ENCODE measurements around the gene SLC28A1.

SLC28A1 gene

GRCh38 chr15:84909029-84909428 is 24.6 kb downstream of the SLC28A1 start:
- Histone ChIP-seq H3K27ac (no peak overlapping the region), H3K36me3 (no peaks in the 10 kb centered on the region), H3K27me3 (ENCODE audit: insufficient read depth, low read depth, severe bottlenecking) (no peaks in the 10 kb centered on the region), H3K4me3 (ENCODE audit: low read depth, low read length) (no peak overlapping the region), H3K9me3 (ENCODE audit: severe bottlenecking) (no peaks in the 10 kb centered on the region)
- TF ChIP-seq CTCF (IDR thresholded peaks at IDR 0.05; ENCODE audit: low read depth, low read length) = no peak
- no peak for DNase-seq

GRCh38 chr15:84909782-84910181 is 25.3 kb downstream of the SLC28A1 start:
- no peak for DNase-seq
- H3K27me3 ChIP-seq (ENCODE audit: insufficient read depth, low read depth, severe bottlenecking) = no peaks in the 10 kb centered on the region
- no peak for TF ChIP-seq CTCF (IDR thresholded peaks at IDR 0.05; ENCODE audit: low read depth, low read length)
- no peak overlapping the region for H3K27ac ChIP-seq
- no peaks in the 10 kb centered on the region for H3K9me3 ChIP-seq (ENCODE audit: severe bottlenecking)
- no peak overlapping the region for H3K4me3 ChIP-seq (ENCODE audit: low read depth, low read length)
- no peaks in the 10 kb centered on the region for H3K36me3 ChIP-seq

GRCh38 chr15:84910928-84911623 is 26.6 kb downstream of the SLC28A1 start:
- no peaks in the 10 kb centered on the region for H3K27me3 ChIP-seq (ENCODE audit: insufficient read depth, low read depth, severe bottlenecking)
- DNase-seq = no peak
- H3K36me3 ChIP-seq = no peaks in the 10 kb centered on the region
- TF ChIP-seq CTCF (IDR thresholded peaks at IDR 0.05; ENCODE audit: low read depth, low read length) = no peak
- H3K27ac ChIP-seq = no peak overlapping the region
- H3K9me3 ChIP-seq (ENCODE audit: severe bottlenecking) = no peaks in the 10 kb centered on the region
- no peak overlapping the region for H3K4me3 ChIP-seq (ENCODE audit: low read depth, low read length)

GRCh38 chr15:84911879-84912660 is 27.6 kb downstream of the SLC28A1 start:
- H3K4me3 ChIP-seq (ENCODE audit: low read depth, low read length) = no peak overlapping the region
- no peaks in the 10 kb centered on the region for H3K36me3 ChIP-seq
- TF ChIP-seq CTCF (IDR thresholded peaks at IDR 0.05; ENCODE audit: low read depth, low read length) = no peak
- H3K27ac ChIP-seq = no peak overlapping the region
- DNase-seq = no peak
- no peaks in the 10 kb centered on the region for H3K9me3 ChIP-seq (ENCODE audit: severe bottlenecking)
- no peaks in the 10 kb centered on the region for H3K27me3 ChIP-seq (ENCODE audit: insufficient read depth, low read depth, severe bottlenecking)

GRCh38 chr15:84913360-84913723 is 28.9 kb downstream of the SLC28A1 start:
- Histone ChIP-seq H3K4me3 (ENCODE audit: low read depth, low read length) (no peak overlapping the region), H3K36me3 (no peaks in the 10 kb centered on the region), H3K9me3 (ENCODE audit: severe bottlenecking) (no peaks in the 10 kb centered on the region), H3K27ac (no peak overlapping the region), H3K27me3 (ENCODE audit: insufficient read depth, low read depth, severe bottlenecking) (no peaks in the 10 kb centered on the region)
- no peak for DNase-seq
- no peak for TF ChIP-seq CTCF (IDR thresholded peaks at IDR 0.05; ENCODE audit: low read depth, low read length)
